Measurements from ENCODE around the gene PACRG.

The PACRG gene

DNA sequence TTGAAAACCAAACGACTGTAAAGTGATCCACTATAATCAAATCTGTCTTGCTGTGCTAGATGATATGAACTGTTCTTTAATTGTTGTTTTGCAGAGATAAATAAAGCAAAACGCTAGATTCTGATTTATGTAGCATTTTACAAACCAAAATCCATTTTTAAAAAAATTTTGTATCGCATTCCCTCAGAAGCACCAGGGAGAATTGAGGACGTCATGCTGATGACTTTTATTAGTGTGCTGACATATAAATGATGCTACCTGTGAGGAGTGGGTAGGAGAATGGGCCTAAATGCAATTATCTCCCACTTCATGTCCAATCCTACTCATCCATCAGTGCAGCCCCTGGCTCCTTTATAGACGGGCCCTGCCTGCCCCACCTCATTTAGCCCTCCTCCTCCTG is 282.4 kb downstream of the PACRG start:
- DNase-seq (ENCODE audit: low spot score) = no peak

DNA sequence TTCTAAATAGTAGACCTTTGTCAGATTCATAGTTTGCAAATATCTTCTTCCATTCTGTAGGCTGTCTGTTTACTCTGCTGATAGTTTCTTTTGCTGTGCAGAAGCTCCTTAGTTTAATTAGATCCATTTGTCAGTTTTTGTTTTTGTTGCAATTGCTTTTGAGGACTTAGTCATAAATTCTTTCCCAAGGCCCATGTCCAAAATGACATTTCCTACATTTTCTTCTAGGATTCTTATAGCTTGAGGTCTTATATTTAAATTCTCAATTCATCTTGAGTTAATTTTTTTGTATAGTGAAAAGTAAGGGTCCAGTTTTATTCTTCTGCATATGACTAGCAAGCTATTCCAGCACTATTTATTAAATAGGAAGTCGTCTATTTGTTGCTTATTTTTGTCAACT is 287.0 kb downstream of the PACRG start:
- no peak for DNase-seq (ENCODE audit: low spot score)

DNA sequence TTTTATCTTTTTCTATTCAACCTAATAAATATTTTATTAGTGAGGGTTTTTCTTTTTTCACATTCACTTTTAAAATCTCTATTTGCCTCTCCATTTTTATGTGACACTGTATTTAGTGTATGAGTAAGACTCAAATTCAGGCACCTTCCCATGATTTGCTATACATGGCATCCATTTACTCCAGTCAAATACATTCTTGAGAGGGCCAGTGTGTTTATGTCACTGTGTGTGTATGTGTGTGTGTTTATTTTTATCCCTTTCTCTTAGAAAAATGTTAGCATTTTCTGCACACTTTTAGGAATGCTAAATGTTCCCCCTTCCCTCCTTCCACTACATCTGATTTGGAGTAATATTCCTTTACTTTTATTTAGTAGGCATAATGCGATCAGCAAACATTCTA is 290.0 kb downstream of the PACRG start:
- no peak for DNase-seq (ENCODE audit: low spot score)

DNA sequence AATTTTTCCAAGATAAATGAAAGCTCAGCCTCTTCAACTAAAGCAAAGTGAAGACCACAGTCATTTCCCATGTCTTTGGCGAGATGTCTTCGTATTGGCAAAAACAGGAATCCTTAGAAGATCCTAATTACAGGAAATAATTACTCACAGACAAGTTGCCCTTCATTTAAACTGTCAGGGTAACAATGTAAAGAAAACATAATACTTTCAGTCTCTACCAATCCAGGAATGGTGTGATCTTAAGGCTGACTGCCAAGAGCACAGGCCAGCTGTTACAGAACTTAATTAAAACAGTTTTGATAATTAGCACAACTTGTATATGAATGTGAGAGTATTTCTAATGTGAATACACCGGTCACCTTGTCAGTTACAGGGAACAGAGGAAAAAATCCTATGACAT is 292.2 kb downstream of the PACRG start:
- DNase-seq (ENCODE audit: low spot score) = no peak

DNA sequence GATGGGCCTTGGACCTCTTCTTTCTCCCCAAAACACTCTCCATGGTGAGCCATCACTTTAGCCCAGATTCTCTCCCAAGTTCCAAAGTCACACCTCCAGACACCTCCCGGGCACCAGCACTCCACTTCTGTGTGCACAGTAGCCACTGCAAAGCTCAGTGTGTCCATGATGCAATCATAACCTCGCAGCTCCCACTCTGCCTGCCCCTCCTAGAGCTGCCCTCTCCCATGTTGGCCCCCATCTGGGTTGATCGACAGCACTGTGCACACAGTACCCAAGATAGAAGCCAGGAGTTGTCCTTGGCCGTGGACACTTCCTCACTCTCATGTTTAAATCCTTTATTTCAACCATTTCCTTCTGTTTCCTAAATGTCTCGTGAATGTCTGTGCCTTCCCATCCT is 293.3 kb downstream of the PACRG start:
- DNase-seq (ENCODE audit: low spot score) = no peak

DNA sequence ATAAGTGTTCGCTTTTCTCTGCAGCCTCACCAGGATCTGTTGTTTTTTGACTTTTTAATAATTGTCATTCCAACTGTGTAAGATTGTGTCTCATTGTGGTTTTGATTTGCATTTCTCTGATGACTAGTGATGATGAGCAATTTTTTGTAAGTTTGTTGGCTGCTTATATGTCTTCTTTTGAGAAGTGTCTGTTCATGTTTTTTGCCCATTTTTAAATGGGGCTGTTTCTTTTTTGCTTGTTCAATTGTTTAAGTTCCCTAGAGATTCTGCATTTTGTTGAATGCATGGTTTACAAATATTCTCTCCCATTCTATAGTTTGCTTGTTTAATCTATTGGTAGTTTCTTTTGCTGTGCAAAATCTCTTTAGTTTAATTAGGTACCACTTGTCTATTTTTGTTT is 295.9 kb downstream of the PACRG start:
- DNase-seq (ENCODE audit: low spot score) = no peak

DNA sequence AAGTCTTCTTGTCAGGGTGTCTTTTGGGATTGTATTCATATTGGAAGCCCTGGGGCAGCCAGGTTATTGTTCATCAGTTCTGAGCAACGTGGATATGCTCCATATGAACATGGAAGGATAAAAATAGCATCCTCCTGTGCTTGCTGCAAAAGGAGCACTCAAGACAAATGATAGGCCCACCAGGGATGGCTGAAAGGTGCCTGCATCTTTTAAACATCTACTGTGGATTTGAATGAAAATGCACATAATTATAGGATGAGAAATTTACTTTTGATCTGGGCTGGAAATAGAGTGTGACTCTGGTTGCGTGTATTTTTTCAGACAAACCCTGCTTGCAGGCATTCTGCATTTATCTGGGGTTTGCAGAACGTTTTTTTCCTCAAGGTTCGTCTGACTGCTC is 299.1 kb downstream of the PACRG start:
- no peak for DNase-seq (ENCODE audit: low spot score)

DNA sequence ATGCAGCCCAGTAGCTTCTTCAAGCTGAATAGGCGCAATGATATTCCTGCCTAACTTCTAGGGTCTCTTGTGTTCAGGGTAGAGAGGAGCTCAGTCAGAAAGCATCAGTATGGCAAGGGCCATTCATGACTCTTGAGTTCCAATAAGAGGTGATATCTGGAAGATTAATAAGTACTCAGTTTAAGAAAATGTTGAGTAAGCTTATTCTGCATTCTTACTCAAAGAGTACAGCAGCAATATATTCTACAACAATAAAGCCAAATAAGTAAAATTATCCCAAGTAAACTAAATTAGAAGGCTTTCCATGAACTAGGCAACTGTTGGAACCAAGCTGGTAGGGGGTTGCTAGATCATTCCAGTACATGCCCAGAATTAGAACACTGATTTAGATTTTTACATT is 303.2 kb downstream of the PACRG start:
- DNase-seq (ENCODE audit: low spot score) = no peak

DNA sequence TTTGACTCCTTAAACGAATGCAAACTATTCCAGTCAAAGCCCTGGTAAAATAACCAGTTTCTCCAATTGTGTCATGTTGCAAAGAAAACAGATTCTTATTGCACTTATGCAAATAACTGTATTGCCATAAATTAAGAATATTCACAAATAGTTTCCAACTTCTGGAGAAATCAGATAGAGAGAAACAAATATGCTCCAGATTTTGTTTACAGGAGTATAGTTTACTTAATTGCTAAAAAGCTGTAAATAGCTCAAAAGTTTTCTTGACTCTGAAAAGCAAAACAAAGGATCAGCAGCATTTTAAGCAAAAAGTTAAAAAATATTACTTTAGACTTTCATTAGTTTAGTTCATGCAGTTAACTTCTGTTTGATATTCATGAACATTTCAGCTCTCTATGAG is 304.2 kb downstream of the PACRG start:
- DNase-seq (ENCODE audit: low spot score) = no peak

DNA sequence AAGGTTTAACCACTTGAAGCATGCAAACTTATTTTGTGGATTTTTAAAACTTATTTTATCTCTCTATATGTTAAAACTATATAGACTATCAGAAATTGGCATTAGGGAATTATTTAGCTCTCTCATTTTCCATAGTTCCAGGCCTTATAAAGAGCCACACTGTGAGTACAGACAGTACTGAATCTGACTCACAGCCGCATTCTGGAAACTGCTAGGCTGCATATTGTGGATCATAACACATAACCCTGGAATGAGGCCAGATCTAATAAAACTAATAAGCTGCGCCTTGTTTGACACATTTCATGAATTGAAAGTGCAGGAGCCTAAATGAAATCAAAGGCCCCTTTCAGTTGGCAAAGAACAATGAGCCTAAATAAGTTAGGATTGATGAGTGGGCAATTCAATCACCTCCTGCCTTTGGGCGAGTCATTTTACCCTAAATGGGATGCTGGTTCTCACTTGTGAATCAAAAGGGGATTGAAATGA is 308.4 kb downstream of the PACRG start:
- DNase-seq (ENCODE audit: low spot score) = no peak

DNA sequence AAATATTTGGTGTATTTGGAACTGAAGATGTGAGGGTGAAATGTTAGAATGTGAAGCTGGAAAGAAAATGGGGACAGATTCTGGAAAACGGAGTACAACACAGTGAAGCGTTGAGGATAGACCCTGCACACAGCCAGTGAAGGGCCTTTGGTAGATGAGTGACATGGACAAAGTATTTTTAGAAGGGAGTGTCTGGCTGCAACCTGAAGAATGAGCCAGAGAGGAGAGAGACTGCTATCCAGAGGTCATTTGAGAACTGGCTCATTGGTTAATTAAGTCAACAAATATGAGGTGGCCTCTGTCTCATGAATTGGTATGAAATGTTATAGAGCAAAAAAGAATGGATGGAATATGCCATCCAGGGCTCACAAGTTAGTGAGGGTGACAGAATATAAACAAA is 310.5 kb downstream of the PACRG start:
- no peak for DNase-seq (ENCODE audit: low spot score)

DNA sequence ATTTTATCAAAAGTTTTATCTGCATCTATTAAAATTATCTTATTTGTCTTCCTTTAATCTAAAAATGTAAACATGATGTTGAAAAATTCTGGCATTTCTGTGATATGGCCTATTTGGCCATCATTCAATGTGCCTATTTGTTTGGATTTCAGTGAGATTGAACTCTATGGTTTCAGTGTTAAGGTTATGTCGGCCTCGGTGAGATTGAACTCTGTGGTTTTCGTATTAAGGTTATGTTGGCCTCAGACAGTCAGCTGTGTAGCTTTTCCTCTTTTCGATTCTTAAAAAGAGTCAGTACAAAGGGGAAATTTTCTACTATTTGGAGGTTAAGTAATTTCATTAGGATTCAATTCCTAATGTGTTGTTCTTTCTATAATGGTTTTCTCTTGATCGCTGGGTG is 320.6 kb downstream of the PACRG start:
- DNase-seq (ENCODE audit: low spot score) = no peak

DNA sequence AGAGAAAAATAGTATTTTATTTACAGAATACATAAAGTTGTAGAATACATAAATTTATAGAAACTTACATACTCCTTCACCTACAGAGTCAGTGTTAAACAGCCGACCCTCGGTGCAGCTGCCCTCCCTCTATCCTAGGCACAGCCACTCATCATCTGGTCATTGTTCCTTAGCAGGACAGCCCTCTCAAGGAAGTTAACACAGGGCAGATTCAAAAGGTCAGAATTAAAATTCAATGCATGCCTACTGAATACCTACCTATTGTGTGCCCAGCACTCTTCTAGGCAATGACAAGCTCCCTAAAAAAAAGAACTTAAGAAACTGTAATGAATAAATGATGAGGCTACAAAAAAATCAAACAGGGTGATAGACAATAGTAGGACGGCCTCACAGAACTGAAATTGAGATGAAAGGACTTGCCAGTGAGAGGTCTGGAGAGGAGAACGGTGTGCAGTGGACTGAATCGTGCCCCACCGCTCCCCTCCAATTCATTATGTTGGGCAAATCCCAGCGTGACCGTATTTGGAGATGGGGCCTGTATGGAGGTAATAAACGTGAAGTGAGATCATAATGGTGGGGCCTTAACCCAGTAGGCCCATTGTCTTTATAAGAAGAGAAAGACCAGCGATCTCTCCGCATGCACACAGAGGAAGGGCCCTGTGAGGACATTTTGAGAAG is 326.0 kb downstream of the PACRG start:
- no peak for DNase-seq (ENCODE audit: low spot score)

DNA sequence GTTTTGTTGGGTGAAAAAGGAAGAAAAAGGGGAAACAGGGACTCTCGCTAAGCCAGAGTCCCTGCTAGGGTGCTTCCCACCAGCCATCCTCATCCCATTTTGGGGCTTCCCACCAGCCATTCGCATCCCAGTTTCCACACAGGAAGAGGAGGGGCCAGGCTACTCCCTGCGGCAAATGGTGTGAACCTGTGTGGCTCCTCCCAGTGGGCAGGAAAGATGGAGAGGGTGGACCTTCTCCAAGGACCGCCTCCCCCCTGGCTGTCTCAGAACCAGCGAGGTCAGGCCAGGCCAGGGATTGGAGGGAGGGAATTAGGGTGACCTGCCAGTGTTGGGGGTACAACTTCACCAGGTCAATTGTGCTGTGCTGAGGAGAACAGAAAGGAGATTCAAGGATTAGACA is 326.9 kb downstream of the PACRG start:
- DNase-seq (ENCODE audit: low spot score) = no peak

DNA sequence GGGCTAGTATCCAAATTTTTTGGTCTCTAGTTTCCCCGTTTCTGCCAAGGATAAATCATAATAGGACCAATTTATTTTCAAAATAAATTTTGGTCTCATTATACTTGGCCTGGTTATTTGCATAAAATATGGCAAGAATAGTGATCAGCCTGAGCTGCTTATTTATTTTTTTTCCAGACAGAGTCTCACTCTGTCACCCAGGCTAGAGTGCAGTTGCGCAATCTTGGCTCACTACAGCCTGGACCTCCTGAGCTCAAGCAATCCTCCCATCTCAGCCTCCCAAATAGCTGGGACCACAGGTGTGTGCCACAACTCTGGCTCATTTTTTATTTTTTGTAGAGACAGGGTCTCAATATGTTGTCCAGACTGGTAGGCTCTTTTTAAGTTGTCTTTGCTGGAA is 329.5 kb downstream of the PACRG start:
- DNase-seq (ENCODE audit: low spot score) = no peak

DNA sequence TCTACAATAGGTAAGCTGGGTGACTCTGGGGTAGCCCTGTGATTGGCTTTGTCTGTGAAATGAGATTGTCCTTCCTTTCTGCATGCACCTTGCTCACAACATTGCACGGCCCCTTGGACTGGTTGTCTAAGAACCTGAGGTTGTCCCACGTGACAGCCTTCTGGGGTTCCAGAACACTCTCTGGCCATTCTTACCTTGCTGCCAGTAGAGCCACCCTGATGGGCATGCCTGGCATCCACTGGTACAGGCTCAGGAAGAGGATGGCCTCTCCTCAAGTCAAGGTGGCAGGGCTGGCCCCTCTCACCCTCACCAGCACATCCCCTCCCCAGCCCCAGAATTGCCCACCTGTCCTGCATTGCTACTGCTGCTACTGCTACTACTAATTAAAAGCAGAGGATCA is 335.0 kb downstream of the PACRG start:
- no peak for DNase-seq (ENCODE audit: low spot score)

DNA sequence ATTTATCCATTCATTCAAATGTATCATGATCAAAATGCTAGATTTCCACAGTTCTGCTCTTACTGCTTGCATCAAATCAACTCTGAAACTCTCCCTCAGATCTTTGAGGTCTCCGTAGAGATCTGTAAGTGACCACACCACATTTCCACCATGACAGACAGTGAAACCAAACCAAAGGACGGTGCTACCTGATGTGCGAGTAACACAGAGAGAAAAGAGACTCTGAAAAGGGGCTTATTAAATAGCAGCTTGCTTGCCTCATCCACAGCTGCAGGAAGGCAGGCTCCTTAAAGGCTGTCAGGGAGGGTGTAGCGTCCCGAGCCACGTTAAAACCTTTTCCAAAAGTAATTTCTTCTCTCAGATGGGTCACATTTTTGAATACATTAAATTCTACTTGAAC is 335.8 kb downstream of the PACRG start:
- no peak for DNase-seq (ENCODE audit: low spot score)

DNA sequence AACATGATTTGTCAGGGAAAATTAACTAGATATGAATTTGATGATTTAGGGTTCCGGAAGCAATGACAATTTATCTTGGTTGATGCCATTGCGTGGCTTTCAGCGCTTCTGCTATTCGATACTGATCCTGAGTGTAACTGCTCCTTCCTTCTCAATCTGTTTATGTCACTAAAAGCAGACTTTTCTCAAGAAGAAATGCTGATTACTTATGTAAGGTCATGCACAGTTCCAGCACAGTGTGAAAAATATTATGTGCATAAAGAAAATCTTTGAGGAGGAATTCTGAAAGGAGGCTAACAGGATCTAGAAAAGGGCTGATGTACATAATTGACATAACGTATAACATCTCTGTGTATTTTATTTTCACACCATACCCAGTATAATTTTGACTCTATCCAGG is 336.6 kb downstream of the PACRG start:
- no peak for DNase-seq (ENCODE audit: low spot score)

DNA sequence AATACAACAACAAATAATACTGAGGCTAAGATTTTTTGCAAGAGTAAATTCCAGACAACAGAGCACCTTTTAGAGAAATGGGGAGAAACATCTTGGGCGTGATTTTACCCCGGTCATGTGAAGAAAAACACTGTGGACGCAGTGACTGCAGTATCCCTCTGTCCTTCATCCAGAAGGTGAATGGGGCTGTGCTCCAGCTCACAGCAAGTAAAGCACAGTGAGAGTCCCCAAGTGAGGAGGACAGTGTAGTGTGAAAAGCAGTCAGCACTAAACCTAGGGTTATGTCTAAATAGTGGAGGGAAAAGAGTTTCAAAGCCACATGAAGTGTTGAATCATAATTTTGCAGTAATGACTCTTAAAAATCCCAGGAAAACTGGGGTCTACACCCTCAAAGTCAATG is 338.4 kb downstream of the PACRG start:
- DNase-seq (ENCODE audit: low spot score) = no peak

DNA sequence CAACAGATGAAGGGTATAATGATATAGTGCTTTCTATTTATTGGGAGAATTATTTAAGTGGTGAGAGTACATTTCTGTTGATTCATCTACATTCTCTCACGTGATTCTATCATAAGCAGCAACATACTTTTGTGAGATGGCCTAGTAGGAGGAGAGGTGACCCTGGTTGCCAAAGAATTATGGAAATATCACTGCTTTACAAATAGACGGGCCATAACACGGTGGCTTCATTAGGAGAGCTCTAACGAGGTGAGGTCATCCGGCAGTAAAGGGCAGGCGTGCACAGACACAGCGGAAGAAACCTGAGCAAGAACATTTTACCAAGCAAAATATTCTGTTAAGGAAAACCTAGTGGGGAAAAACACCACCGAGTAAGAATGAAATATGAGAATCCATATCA is 349.4 kb downstream of the PACRG start:
- DNase-seq (ENCODE audit: low spot score) = no peak

DNA sequence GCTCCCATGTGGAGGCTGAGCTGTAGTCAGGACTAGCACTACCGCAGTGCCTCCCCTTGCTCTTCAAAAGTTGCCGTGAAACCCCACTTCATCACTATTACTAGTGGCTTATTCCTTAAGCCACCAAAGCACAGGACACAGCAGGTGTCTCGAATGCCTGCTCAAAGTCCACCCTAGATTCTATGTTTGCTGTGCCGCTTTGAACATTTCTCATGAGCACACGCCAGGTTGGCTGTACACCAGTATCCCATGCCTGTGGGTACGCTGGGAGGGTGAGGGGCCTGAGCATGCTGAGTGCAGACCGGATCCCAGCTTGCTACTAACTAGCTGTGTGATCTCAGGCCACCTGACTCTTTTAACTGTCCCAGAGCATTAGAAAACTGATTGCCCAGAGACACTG is 350.9 kb downstream of the PACRG start:
- no peak for DNase-seq (ENCODE audit: low spot score)

DNA sequence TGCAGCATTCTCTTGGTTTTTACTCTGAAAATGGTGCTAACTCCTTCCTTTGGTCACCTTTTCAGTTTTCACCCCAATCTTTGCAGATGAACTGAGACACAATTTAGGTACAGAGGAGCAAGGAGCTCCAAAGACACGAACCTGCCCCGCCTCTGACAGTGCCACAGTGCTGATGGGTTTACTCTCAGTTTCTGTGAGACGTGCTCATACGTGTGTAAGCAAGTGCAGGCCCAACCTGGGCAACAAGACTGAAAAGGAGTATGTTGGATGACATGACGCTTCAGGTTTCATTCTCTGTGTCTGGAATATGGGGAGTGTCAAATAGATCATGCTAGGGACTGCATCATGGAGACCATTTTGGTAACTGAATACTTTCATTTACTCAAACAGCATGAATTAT is 352.5 kb downstream of the PACRG start:
- no peak for DNase-seq (ENCODE audit: low spot score)

DNA sequence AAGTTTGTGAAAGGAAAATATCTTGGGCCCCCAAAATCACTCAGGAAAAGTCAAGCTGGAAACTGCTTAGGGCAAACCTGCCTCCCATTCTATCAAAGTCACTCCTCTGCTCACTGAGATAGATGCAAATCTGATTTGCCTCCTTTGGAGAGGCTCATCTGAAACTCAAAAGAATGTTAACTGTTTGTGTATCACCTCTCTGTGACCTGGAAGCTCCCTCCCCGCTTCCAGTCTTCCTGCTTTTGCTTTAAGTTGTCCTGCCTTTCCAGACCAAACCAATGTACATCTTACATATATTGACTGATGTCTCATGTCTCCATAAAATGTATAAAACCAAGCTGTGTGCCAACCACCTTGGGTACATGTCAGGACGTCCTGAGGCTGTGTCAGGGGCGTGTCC is 355.4 kb downstream of the PACRG start:
- no peak for DNase-seq (ENCODE audit: low spot score)

DNA sequence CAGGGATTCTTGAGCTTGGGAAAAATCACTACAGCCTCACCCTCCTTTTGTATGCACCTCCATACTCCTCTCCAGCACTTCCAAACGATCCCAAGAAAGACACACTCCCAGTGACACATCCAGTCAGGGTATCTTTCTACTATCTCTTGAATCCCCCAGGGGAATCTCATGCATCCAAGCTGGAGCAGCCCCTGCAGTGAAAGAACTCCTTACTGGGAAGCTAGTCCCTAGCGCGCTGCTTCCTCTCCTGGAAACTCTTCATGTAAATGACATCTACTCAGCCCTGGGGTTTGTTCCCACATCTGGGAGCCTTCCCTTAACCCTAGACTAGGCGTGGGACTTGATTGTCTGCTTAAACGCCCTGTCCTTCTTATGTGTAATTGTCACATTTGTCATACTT is 357.7 kb downstream of the PACRG start:
- DNase-seq (ENCODE audit: low spot score) = no peak
